Adrenal gland (tissue), 5 donors: Measurements from ENCODE around the gene CHST2.

Experiments
- POLR2A ChIP-seq, 2 donors: fragments of 450-650 bp; IDR thresholded peaks; one replicate each; pipeline ENCODE4 v1.6.1; 2017; ENCODE audit warnings: antibody characterized with exemption in 2 of 2, mild to moderate bottlenecking in 2 of 2, moderate library complexity in 1 of 2
- TF ChIP-seq, protein P1 (sequence below), 6 experiments: fragments of 450-650 bp in 4 of 6; fragments of 200-600 bp in 2 of 6; sonication (generic) in 1 of 6; IDR thresholded peaks; 1 replicate in 5 of 6; 2 replicates in 1 of 6; pipeline versions ENCODE4 v1.5.1 to v1.8.0; 2016 to 2021; ENCODE audit warnings: antibody characterized with exemption in 6 of 6, mild to moderate bottlenecking in 2 of 6, moderate library complexity in 1 of 6
- donor health status: DM: no; HTN: no; CAD: no.

DNA sequence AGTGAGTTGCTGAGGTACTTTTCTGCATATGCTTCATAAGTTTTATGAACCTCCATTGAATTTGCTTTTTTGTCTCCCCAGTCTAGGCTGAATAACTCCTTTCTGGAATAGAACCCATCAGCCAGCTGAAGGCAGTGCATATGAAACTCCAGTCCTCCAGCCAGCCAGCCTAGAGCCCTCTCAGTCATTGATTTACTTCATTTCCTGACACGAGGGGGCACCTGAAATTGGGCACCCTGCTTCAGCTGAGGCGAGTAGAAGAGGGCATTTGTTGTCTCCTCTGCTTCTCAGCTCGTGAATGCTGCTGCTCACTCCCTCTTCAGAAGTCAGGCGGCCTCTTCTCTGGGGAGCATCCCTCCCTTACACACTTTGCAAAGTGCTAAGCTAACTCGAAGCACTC, 32.5 kb downstream of the CHST2 start:
- TF ChIP-seq, protein P1, sequence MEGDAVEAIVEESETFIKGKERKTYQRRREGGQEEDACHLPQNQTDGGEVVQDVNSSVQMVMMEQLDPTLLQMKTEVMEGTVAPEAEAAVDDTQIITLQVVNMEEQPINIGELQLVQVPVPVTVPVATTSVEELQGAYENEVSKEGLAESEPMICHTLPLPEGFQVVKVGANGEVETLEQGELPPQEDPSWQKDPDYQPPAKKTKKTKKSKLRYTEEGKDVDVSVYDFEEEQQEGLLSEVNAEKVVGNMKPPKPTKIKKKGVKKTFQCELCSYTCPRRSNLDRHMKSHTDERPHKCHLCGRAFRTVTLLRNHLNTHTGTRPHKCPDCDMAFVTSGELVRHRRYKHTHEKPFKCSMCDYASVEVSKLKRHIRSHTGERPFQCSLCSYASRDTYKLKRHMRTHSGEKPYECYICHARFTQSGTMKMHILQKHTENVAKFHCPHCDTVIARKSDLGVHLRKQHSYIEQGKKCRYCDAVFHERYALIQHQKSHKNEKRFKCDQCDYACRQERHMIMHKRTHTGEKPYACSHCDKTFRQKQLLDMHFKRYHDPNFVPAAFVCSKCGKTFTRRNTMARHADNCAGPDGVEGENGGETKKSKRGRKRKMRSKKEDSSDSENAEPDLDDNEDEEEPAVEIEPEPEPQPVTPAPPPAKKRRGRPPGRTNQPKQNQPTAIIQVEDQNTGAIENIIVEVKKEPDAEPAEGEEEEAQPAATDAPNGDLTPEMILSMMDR (IDR thresholded peaks at IDR 0.05) = no peak
- TF ChIP-seq POLR2A (IDR thresholded peaks at IDR 0.05) = no peak
